Chondrocyte (in vitro differentiated cells): ENCODE results near the gene SREBF1. TPM values are rescaled to one million over a fixed set of nuclear protein-coding genes. Genes with fewer than 3 reads are reported as not detected.

Experiments
- DNase-seq: peaks from one replicate; pipeline ENCODE4 v3.0.0; 2021; ENCODE audit warnings: mixed read lengths, low spot score
- H3K27ac Mint-ChIP-seq: one replicate; pipeline ENCODE4 v1.8.0; 2021; ENCODE audit warnings: mild to moderate bottlenecking, moderate library complexity, mixed read lengths; ENCODE audit not compliant: unreplicated experiment
- H3K27me3 Mint-ChIP-seq: 2 replicates; pipeline ENCODE4 v1.8.0; 2021; ENCODE audit warnings: low read depth, mixed read lengths
- H3K36me3 Mint-ChIP-seq: 2 replicates; pipeline ENCODE4 v1.8.0; 2021; ENCODE audit warnings: low read depth, mixed read lengths
- H3K4me1 Mint-ChIP-seq: 2 replicates; pipeline ENCODE4 v1.8.0; 2021; ENCODE audit warnings: low read depth, mild to moderate bottlenecking, mixed read lengths
- H3K4me3 Mint-ChIP-seq: one replicate; pipeline ENCODE4 v1.8.0; 2021; ENCODE audit warnings: mild to moderate bottlenecking, moderate library complexity, mixed read lengths; ENCODE audit not compliant: unreplicated experiment
- H3K9me3 Mint-ChIP-seq: 2 replicates; pipeline ENCODE4 v1.8.0; 2021; ENCODE audit warnings: low read depth, mixed read lengths
- CTCF ChIP-seq: fragments of 200-600 bp; sonication (generic); IDR thresholded peaks from 2 replicates; pipeline ENCODE4 v1.5.0; 2021; ENCODE audit warnings: antibody characterized with exemption, mild to moderate bottlenecking, moderate library complexity
- total RNA-seq: library from RNA; stranded (reverse); gene quantifications from 3 replicates; pipeline ENCODE4 v1.2.1, GENCODE V29; 2021

SREBF1 gene
- total RNA-seq, 1 donor from 2014 or later: 22.8 TPM

DNA sequence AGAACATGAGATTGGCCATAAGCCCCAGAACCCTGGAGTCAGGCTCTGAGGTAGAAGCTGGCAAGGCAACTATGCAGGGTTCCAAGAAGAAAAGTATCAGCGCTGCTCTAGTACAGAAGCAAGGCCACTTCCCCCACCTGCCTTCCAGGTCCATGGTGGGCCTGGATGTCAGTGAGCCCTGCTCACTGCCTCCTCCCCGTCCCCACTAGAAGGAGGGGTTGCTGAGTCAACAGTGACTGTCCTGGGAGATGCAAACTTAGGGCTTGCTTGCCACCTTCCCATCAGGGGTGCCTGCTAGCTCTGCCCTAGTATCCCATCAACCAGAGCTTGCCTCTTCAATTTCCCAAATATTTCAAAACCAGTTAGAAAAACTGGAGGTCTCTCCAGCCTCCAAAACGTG lies 29.6 kb upstream of the SREBF1 start:
- H3K27ac Mint-ChIP-seq: no peak overlapping the region
- no peaks in the 10 kb centered on the region for H3K27me3 Mint-ChIP-seq
- no peak for DNase-seq
- H3K36me3 Mint-ChIP-seq: peaks cover 16% of the 10 kb centered on the region
- H3K4me3 Mint-ChIP-seq: no peak overlapping the region
- TF ChIP-seq CTCF: no peak
- H3K9me3 Mint-ChIP-seq: no peaks in the 10 kb centered on the region
- peaks cover 4% of the 10 kb centered on the region for H3K4me1 Mint-ChIP-seq

GRCh38 chr17:17865035-17865434 lies 28.2 kb upstream of the SREBF1 start:
- Mint-ChIP-seq H3K36me3 (peaks cover 16% of the 10 kb centered on the region), H3K9me3 (no peaks in the 10 kb centered on the region), H3K27me3 (no peaks in the 10 kb centered on the region), H3K4me1 (peaks cover 4% of the 10 kb centered on the region), H3K4me3 (no peak overlapping the region), H3K27ac (no peak overlapping the region)
- TF ChIP-seq CTCF: no peak
- no peak for DNase-seq

- H3K4me1 Mint-ChIP-seq: peaks cover 12% of the 10 kb centered on the region
- H3K27ac Mint-ChIP-seq: no peak overlapping the region
- no peak for DNase-seq
- no peak for TF ChIP-seq CTCF
- no peak overlapping the region for H3K4me3 Mint-ChIP-seq
- no peaks in the 10 kb centered on the region for H3K27me3 Mint-ChIP-seq
- no peaks in the 10 kb centered on the region for H3K9me3 Mint-ChIP-seq
- H3K36me3 Mint-ChIP-seq: peaks cover 8% of the 10 kb centered on the region
These were observed 24.0 kb upstream of the SREBF1 start for GRCh38 chr17:17860766-17861107.

- DNase-seq: no peak
- peak; percentile 96 for TF ChIP-seq CTCF
- Mint-ChIP-seq H3K4me1 (peaks cover 18% of the 10 kb centered on the region), H3K9me3 (no peaks in the 10 kb centered on the region), H3K36me3 (peaks cover 8% of the 10 kb centered on the region), H3K27me3 (no peaks in the 10 kb centered on the region), H3K4me3 (no peak overlapping the region), H3K27ac (no peak overlapping the region)
These were observed 23.4 kb upstream of the SREBF1 start for GRCh38 chr17:17859909-17860765.

DNA sequence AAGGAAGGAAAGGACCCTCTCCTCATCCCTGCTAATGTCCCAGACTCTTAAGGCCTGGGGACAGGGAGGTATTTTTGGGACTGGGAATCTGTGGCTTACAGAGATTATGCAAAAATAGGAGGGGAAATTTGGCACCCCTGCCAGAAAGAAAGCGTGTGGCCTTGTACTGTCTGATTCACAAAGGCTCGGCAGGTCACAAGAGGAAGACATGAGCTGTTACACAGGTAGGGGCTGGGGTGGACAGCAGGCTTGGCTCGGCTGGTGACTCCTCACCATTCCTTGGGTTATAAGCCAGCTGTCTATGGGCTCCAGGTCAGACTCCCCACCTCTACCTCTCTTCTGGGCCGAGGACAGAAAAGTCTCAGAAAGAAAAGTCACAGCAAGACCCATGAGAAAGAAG lies 20.7 kb upstream of the SREBF1 start:
- TF ChIP-seq CTCF: no peak
- no peaks in the 10 kb centered on the region for H3K27me3 Mint-ChIP-seq
- peaks cover 2% of the 10 kb centered on the region for H3K36me3 Mint-ChIP-seq
- DNase-seq: no peak
- peaks cover 37% of the 10 kb centered on the region for H3K4me1 Mint-ChIP-seq
- no peaks in the 10 kb centered on the region for H3K9me3 Mint-ChIP-seq
- H3K27ac Mint-ChIP-seq: no peak overlapping the region
- H3K4me3 Mint-ChIP-seq: no peak overlapping the region
